Astrocyte of the cerebellum (primary cell): ENCODE results near the gene MTMR10.

Source experiments
- DNase-seq: peaks from one replicate; pipeline ENCODE4 v3.0.0-alpha.2; 2011; ENCODE audit warnings: low read depth
- H3K4me3 ChIP-seq: 2 replicates; pipeline ENCODE4 v1.5.1; 2011; ENCODE audit warnings: mild to moderate bottlenecking, low read depth, low read length, moderate library complexity
- CTCF ChIP-seq: IDR thresholded peaks from 2 replicates; pipeline ENCODE4 v1.5.1; 2012; ENCODE audit warnings: low read length, low read depth, moderate library complexity, mild to moderate bottlenecking; ENCODE audit errors: missing control alignments
- in situ Hi-C: cut with HindIII; loops from 2 replicates; pipeline ENCODE4 v1.10.0; 2017; ENCODE audit warnings: low sequenced_read_pairs

Gene MTMR10

GRCh38 chr15:30896211-30896606 is 95.2 kb downstream of the MTMR10 start:
- no peak for TF ChIP-seq CTCF
- DNase-seq = no peak
- H3K4me3 ChIP-seq = no peak overlapping the region
- in situ Hi-C loops = no loop called here

- no peak for TF ChIP-seq CTCF
- no peak overlapping the region for H3K4me3 ChIP-seq
- in situ Hi-C loops = no loop called here
- no peak for DNase-seq
Observed at GRCh38 chr15:30895461-30896210, 95.8 kb downstream of the MTMR10 start.

- H3K4me3 ChIP-seq = no peak overlapping the region
- TF ChIP-seq CTCF = no peak
- in situ Hi-C loops = no loop called here
- DNase-seq = no peak
Observed at GRCh38 chr15:30889196-30889595, 102.2 kb downstream of the MTMR10 start.
